CD4-positive, alpha-beta T cell (primary cell): Measurements from ENCODE around the gene HMCN2. TPM values are rescaled to one million over a fixed set of nuclear protein-coding genes. Genes with fewer than 3 reads are reported as not detected.

Experiments used
- ATAC-seq: fragments of 200-7000 bp; cut with Tn5 transposase; one replicate; pipeline ENCODE4 v1.10.0; 2022; ENCODE audit warnings: mild to moderate bottlenecking; ENCODE audit not compliant: poor library complexity
- CTCF ChIA-PET: fragments of 350-600 bp; sonication (Branson Sonifier 250); formaldehyde crosslinking; loops from one replicate; lab custom pipeline; 2021; ENCODE audit warnings: antibody characterized with exemption, inconsistent platforms; lab: Charles Lee
- POLR2A ChIA-PET: fragments of 350-600 bp; sonication (Branson Sonifier 250); formaldehyde crosslinking; loops from one replicate; lab custom pipeline; 2021; ENCODE audit warnings: antibody characterized with exemption, inconsistent platforms; lab: Charles Lee
- DNase-seq, 14 experiments: peaks; one replicate each; pipeline ENCODE4 v3.0.0-alpha.2; 2013 to 2020; ENCODE audit warnings: mixed read lengths in 2 of 14
- H3K27ac ChIP-seq, 2 donors: one replicate each; pipeline versions ENCODE4 v1.5.1 to v1.7.0; 2013; ENCODE audit warnings: low read length in 2 of 2, low read depth in 1 of 2, mild to moderate bottlenecking in 1 of 2
- H3K27me3 ChIP-seq, 2 experiments: 1 replicate in 1 of 2; 2 replicates in 1 of 2; pipeline versions ENCODE4 v1.6.1 to v1.7.0; 2013; ENCODE audit warnings: low read length in 2 of 2, control low read depth in 1 of 2, mild to moderate bottlenecking in 1 of 2, moderate library complexity in 1 of 2; ENCODE audit not compliant: insufficient read depth in 2 of 2, control insufficient read depth in 1 of 2
- H3K36me3 ChIP-seq: one replicate; pipeline ENCODE4 v1.6.1; 2013; ENCODE audit warnings: low read length, control low read depth; ENCODE audit not compliant: insufficient read depth
- H3K4me1 ChIP-seq: one replicate; pipeline ENCODE4 v1.6.1; 2013; ENCODE audit warnings: low read length, control low read depth; ENCODE audit not compliant: insufficient read depth
- H3K4me3 ChIP-seq: one replicate; pipeline ENCODE4 v1.5.1; 2013; ENCODE audit warnings: mild to moderate bottlenecking, low read length, moderate library complexity
- H3K9me3 ChIP-seq, 2 experiments: 1 replicate in 1 of 2; 2 replicates in 1 of 2; pipeline versions ENCODE4 v1.6.1 to v1.7.0; 2013; ENCODE audit warnings: low read length in 2 of 2, mild to moderate bottlenecking in 2 of 2, control low read depth in 1 of 2, moderate library complexity in 1 of 2; ENCODE audit not compliant: control insufficient read depth in 1 of 2, insufficient read depth in 1 of 2
- H3K27ac Mint-ChIP-seq: one replicate; pipeline ENCODE4 v1.8.0; 2020; ENCODE audit warnings: mixed read lengths
- H3K27me3 Mint-ChIP-seq: one replicate; pipeline ENCODE4 v1.8.0; 2021; ENCODE audit warnings: mixed read lengths
- H3K36me3 Mint-ChIP-seq: one replicate; pipeline ENCODE4 v1.8.0; 2021; ENCODE audit warnings: low read depth, mixed read lengths
- H3K4me1 Mint-ChIP-seq: one replicate; pipeline ENCODE4 v1.8.0; 2021; ENCODE audit warnings: low read depth, mixed read lengths
- H3K4me3 Mint-ChIP-seq: one replicate; pipeline ENCODE4 v1.8.0; 2020; ENCODE audit warnings: mild to moderate bottlenecking, mixed read lengths
- H3K9me3 Mint-ChIP-seq: one replicate; pipeline ENCODE4 v1.8.0; 2020; ENCODE audit warnings: mixed read lengths
- CTCF ChIP-seq: fragments of 200-600 bp; IDR thresholded peaks from one replicate; pipeline ENCODE4 v1.8.0; 2022; ENCODE audit warnings: antibody characterized with exemption, mild to moderate bottlenecking
- intact Hi-C, 2 experiments: fragments of 100-400 bp; cut with DNase I in 1 of 2; cut with micrococcal nuclease in 1 of 2; formaldehyde crosslinking; loops; one replicate each; pipeline versions ENCODE4 v1.15.1 to v1.9.0; 2023 to 2025; cut with DNase I, micrococcal nuclease
- total RNA-seq, 174 experiments: library from RNA in 2 of 174; stranded (reverse) in 2 of 174; gene quantifications; one replicate each; pipeline ENCODE4 v1.2.3 and lab custom pipeline; 2021 to 2026

The HMCN2 gene
- total RNA-seq, 2 experiments from 2014 or later = not detected

DNA sequence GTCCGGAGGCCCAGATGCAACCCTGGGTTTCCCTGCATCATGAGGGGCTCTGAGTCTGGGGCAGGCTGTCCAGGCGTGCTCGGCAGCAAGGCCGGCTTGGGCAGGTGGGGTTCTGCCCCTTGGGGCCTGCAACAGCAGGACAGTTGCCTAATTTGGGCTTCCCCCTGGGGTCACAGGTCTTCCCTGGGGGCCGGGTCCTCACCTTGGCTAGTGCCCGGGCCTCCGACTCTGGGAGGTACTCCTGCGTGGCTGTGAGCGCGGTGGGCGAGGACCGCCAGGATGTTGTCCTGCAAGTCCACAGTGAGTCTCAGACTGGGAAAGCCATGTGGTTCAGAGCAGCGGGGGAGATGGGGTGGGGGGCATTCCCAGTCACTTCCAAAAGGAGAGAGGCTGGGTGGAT, 97.1 kb downstream of the HMCN2 start:
- Histone ChIP-seq H3K27ac (no peak overlapping the region), H3K9me3 (peaks cover 0 to 5% of the 10 kb centered on the region in 2 experiments), H3K36me3 (no peaks in the 10 kb centered on the region), H3K4me1 (no peaks in the 10 kb centered on the region), H3K27me3 (no peaks in the 10 kb centered on the region), H3K4me3 (no peak overlapping the region)
- DNase-seq = no peak
- Mint-ChIP-seq H3K36me3 (no peaks in the 10 kb centered on the region), H3K9me3 (no peaks in the 10 kb centered on the region), H3K4me3 (no peak overlapping the region), H3K4me1 (no peaks in the 10 kb centered on the region), H3K27ac (no peak overlapping the region), H3K27me3 (no peaks in the 10 kb centered on the region)
- POLR2A ChIA-PET = no interaction called here
- CTCF ChIA-PET = no interaction called here
- intact Hi-C loops = no loop called here
- no peak for ATAC-seq
- no peak for TF ChIP-seq CTCF

- no peaks in the 10 kb centered on the region for H3K9me3 Mint-ChIP-seq
- H3K27ac Mint-ChIP-seq = no peak overlapping the region
- H3K4me3 Mint-ChIP-seq = no peak overlapping the region
- Histone ChIP-seq H3K4me1 (no peaks in the 10 kb centered on the region), H3K36me3 (no peaks in the 10 kb centered on the region), H3K27ac (no peak overlapping the region), H3K27me3 (no peaks in the 10 kb centered on the region), H3K4me3 (no peak overlapping the region), H3K9me3 (peaks cover 0 to 6% of the 10 kb centered on the region in 2 experiments)
- CTCF ChIA-PET = no interaction called here
- H3K27me3 Mint-ChIP-seq = no peaks in the 10 kb centered on the region
- no peak for DNase-seq
- POLR2A ChIA-PET = no interaction called here
- TF ChIP-seq CTCF = no peak
- intact Hi-C loops = no loop called here
- no peaks in the 10 kb centered on the region for H3K36me3 Mint-ChIP-seq
- H3K4me1 Mint-ChIP-seq = peaks cover 6% of the 10 kb centered on the region
- no peak for ATAC-seq
Measured at GRCh38 chr9:130363755-130364404, 98.3 kb downstream of the HMCN2 start.

DNA sequence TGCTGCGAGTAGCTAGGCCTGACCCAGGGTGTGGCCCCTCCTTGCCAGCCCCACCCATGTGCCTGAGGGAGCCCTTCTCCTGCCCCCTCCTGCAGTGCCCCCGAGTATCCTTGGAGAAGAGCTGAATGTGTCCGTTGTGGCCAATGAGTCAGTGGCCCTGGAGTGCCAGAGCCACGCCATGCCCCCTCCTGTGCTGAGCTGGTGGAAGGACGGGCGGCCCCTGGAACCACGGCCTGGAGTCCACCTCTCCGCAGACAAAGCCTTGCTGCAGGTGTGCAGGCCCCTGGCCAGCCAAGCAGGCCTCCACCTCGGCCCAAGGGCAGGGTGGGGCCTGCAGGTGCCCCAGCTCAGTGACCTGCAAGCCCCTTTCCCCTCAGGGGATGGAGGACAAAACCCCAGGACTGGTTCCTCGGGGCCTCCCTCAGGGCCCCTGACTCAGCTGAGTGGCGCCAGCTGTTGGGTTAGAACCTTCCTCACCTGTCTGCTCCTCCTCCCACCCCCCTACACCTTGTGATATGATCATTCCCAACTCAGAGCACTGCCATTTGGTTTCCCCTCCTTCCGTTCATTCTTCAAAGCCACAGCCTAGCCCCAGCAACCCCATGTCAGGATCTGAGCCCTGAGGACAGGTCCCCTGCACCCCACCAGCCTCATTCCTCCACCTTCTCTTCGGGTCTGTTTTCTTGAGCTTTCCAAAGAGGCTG, 99.2 kb downstream of the HMCN2 start:
- peaks cover 0 to 6% of the 10 kb centered on the region in 2 experiments for H3K9me3 ChIP-seq
- ATAC-seq = no peak
- Mint-ChIP-seq H3K4me1 (peaks cover 6% of the 10 kb centered on the region), H3K9me3 (no peaks in the 10 kb centered on the region), H3K4me3 (no peak overlapping the region), H3K27ac (no peak overlapping the region), H3K36me3 (no peaks in the 10 kb centered on the region), H3K27me3 (no peaks in the 10 kb centered on the region)
- TF ChIP-seq CTCF = no peak
- H3K36me3 ChIP-seq = no peaks in the 10 kb centered on the region
- H3K27me3 ChIP-seq = no peaks in the 10 kb centered on the region
- ChIA-PET CTCF (no interaction called here), POLR2A (no interaction called here)
- intact Hi-C loops = no loop called here
- H3K4me1 ChIP-seq = no peaks in the 10 kb centered on the region
- H3K4me3 ChIP-seq = no peak overlapping the region
- no peak for DNase-seq
- no peak overlapping the region for H3K27ac ChIP-seq
